ENCODE measurements around the gene STRA6. TPM values are rescaled to one million over a fixed set of nuclear protein-coding genes. Genes with fewer than 3 reads are reported as not detected.

STRA6 gene
- total RNA-seq, 2 experiments from 2014 or later = not detected

DNA sequence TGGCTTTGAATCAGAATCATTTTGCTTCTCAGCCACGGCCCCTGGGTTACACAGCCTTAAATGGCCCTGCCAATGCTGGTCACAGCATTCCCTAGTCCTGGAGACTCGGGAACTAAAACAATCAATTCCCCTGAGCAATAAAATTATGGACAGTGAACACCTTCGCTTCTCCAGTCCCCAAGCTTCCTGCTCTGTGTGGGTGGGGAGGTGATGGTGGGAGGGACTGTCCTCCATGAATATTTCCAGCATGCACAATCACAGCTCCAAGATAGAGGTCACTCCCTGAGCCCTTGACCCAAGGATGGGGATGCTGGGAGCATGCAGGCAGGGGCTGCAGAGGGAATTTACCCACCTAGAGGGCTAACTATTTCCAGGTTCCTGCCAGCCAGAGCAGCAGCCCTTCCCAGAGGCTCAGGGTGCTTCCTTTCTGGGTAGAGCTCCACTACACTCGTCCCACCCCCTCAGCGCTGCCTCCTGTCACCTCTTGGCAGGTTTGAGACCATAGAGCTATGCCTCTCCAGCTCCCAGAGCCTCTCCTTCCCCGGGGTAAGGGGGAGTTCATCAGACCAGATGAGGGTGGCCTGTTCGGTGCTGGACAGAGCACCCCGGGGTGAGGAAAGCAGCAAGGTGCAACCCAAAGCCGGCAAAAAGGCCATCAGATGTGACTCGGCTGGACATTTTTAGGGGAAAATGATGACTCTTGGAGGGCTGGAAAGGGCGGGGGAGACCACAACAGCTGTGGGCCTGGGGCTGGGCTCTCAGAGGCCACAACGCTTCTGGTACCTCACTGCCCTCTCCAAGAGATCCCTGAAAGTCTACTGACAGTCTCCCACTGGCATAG lies 19.0 kb upstream of the STRA6 start:
- TF ChIP-seq EZH2phosphoT487 (IDR thresholded peaks at IDR 0.05; ENCODE audit: borderline replicate concordance, low read depth, low read length) = no peak
- TF ChIP-seq, protein P1, sequence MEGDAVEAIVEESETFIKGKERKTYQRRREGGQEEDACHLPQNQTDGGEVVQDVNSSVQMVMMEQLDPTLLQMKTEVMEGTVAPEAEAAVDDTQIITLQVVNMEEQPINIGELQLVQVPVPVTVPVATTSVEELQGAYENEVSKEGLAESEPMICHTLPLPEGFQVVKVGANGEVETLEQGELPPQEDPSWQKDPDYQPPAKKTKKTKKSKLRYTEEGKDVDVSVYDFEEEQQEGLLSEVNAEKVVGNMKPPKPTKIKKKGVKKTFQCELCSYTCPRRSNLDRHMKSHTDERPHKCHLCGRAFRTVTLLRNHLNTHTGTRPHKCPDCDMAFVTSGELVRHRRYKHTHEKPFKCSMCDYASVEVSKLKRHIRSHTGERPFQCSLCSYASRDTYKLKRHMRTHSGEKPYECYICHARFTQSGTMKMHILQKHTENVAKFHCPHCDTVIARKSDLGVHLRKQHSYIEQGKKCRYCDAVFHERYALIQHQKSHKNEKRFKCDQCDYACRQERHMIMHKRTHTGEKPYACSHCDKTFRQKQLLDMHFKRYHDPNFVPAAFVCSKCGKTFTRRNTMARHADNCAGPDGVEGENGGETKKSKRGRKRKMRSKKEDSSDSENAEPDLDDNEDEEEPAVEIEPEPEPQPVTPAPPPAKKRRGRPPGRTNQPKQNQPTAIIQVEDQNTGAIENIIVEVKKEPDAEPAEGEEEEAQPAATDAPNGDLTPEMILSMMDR (conservative IDR thresholded peaks at IDR 0.05; ENCODE audit: low read length) = no peak
- ChIA-PET CTCF (ENCODE audit: unreplicated experiment) (no interaction called here), POLR2A (no interaction called here)
- H3K4me3 ChIP-seq (ENCODE audit: low read depth, low read length, poor library complexity, severe bottlenecking) = no peak overlapping the region
- H2AFZ ChIP-seq (ENCODE audit: low read length) = no peak overlapping the region
- no peaks in the 10 kb centered on the region for H3K4me1 ChIP-seq (ENCODE audit: insufficient read depth, low read length, poor library complexity, severe bottlenecking)
- no peak overlapping the region for H3K27ac ChIP-seq (ENCODE audit: low read depth, low read length, poor library complexity, severe bottlenecking)
- no peaks in the 10 kb centered on the region for H3K9me2 ChIP-seq (ENCODE audit: insufficient read depth, low read length)
- no peaks in the 10 kb centered on the region for H4K20me1 ChIP-seq (ENCODE audit: insufficient read depth, low read length)
- H3K9me3 ChIP-seq (ENCODE audit: low read length) = no peaks in the 10 kb centered on the region
- H3K4me2 ChIP-seq (ENCODE audit: low read length) = no peak overlapping the region
- BruUV-seq (replicated peaks) = no TSS peak
- DNase-seq (ENCODE audit: low spot score) = no peak
- no peaks in the 10 kb centered on the region for H3K36me3 ChIP-seq (ENCODE audit: insufficient read depth, low read length)
- H3K79me2 ChIP-seq (ENCODE audit: insufficient read depth, low read depth, low read length) = no peaks in the 10 kb centered on the region
- intact Hi-C loops (cut with micrococcal nuclease; ENCODE audit: unreplicated experiment) = no loop called here

DNA sequence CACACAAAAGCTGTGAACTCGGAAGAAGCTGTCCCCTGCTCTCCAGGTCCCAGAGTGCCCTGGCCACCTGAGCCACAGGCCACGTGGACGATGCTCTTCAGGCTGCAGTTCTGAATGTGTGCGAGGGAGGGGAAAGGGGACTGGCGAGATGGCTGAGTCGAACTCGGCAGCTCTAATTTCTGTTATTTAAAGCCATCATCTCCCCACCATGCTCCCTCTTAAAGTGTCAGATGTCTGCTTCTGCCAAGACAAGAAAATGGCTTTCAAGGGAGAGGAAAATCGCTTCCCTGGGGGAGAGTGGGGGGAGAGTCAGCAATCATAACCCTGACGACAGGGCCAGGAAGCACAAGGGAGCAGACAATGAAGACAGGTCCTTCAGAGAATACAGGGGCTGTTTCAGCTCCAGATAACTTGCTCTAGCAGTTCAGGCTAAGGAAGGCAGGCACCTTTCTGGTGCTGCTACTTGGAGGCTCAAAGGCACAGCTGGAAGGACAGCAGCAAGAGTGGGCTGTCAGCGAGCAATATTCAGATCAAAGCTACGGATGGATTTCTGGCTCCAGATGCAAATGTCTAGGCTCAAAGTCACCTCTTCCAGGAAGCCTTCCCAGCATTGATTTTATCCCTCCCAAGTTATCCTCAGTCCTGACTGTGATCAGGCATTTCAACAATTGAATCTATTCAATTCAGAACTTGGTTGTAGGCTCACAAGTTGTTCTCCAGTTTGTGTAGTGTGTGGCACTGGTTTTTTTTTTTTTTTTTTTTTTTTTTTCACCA lies 18.1 kb upstream of the STRA6 start:
- no peaks in the 10 kb centered on the region for H3K4me1 ChIP-seq (ENCODE audit: insufficient read depth, low read length, poor library complexity, severe bottlenecking)
- no peak for DNase-seq (ENCODE audit: low spot score)
- no peak overlapping the region for H3K4me2 ChIP-seq (ENCODE audit: low read length)
- no TSS peak for BruUV-seq (replicated peaks)
- CTCF ChIA-PET (ENCODE audit: unreplicated experiment) = no interaction called here
- H3K36me3 ChIP-seq (ENCODE audit: insufficient read depth, low read length) = no peaks in the 10 kb centered on the region
- POLR2A ChIA-PET = no interaction called here
- H3K4me3 ChIP-seq (ENCODE audit: low read depth, low read length, poor library complexity, severe bottlenecking) = no peak overlapping the region
- intact Hi-C loops (cut with micrococcal nuclease; ENCODE audit: unreplicated experiment) = no loop called here
- H3K9me2 ChIP-seq (ENCODE audit: insufficient read depth, low read length) = no peaks in the 10 kb centered on the region
- no peaks in the 10 kb centered on the region for H3K79me2 ChIP-seq (ENCODE audit: insufficient read depth, low read depth, low read length)
- no peak overlapping the region for H2AFZ ChIP-seq (ENCODE audit: low read length)
- H4K20me1 ChIP-seq (ENCODE audit: insufficient read depth, low read length) = no peaks in the 10 kb centered on the region
- no peak overlapping the region for H3K27ac ChIP-seq (ENCODE audit: low read depth, low read length, poor library complexity, severe bottlenecking)
- TF ChIP-seq, protein P1 (conservative IDR thresholded peaks at IDR 0.05; ENCODE audit: low read length) = no peak
- no peak for TF ChIP-seq EZH2phosphoT487 (IDR thresholded peaks at IDR 0.05; ENCODE audit: borderline replicate concordance, low read depth, low read length)
- no peaks in the 10 kb centered on the region for H3K9me3 ChIP-seq (ENCODE audit: low read length)

Data from OCI-LY7 (cell line).